MCF 10A (cell line): ENCODE measurements around the gene ARHGAP18. TPM values are rescaled to one million over a fixed set of nuclear protein-coding genes. Genes with fewer than 3 reads are reported as not detected.

Experiments
- BruUV-seq: library from RNA; stranded (reverse); fragments of 400-500 nt; replicated peaks from 2 replicates; lab custom pipeline; 2021; lab: Mats Ljungman, UMichigan
- CTCF ChIA-PET: fragments of 300-600 bp; sonication (Branson Sonifier 250); formaldehyde crosslinking; extraction: SDS; loops from one replicate; lab custom pipeline; 2021; ENCODE audit warnings: antibody characterized with exemption, inconsistent platforms; lab: Yijun Ruan, JAX
- POLR2A ChIA-PET: fragments of 300-600, 350-650 bp; sonication (Branson Sonifier 250); formaldehyde crosslinking; extraction: SDS; loops from one replicate; lab custom pipeline; 2020; ENCODE audit warnings: antibody characterized with exemption, inconsistent platforms; lab: Yijun Ruan, JAX
- DNase-seq: peaks from one replicate; pipeline ENCODE4 v3.0.0-alpha.2; 2018; ENCODE audit not compliant: unreplicated experiment
- H3K27ac Mint-ChIP-seq: one replicate; pipeline ENCODE4 v1.8.0; 2022; ENCODE audit warnings: mild to moderate bottlenecking, low read depth, mixed read lengths; ENCODE audit not compliant: unreplicated experiment
- H3K27me3 Mint-ChIP-seq: one replicate; pipeline ENCODE4 v1.8.0; 2022; ENCODE audit warnings: mixed read lengths; ENCODE audit not compliant: insufficient read depth, unreplicated experiment
- H3K36me3 Mint-ChIP-seq: one replicate; pipeline ENCODE4 v1.8.0; 2022; ENCODE audit warnings: mild to moderate bottlenecking, moderate library complexity, mixed read lengths; ENCODE audit not compliant: insufficient read depth, unreplicated experiment
- H3K4me1 Mint-ChIP-seq: one replicate; pipeline ENCODE4 v1.8.0; 2022; ENCODE audit warnings: mixed read lengths; ENCODE audit not compliant: insufficient read depth, unreplicated experiment
- H3K4me3 Mint-ChIP-seq: one replicate; pipeline ENCODE4 v1.8.0; 2022; ENCODE audit warnings: mild to moderate bottlenecking, moderate library complexity, mixed read lengths; ENCODE audit not compliant: unreplicated experiment
- H3K9me3 Mint-ChIP-seq: one replicate; pipeline ENCODE4 v1.8.0; 2022; ENCODE audit warnings: mixed read lengths; ENCODE audit not compliant: unreplicated experiment
- CTCF ChIP-seq: fragments of 200-600 bp; IDR thresholded peaks from one replicate; pipeline ENCODE4 v1.8.0; 2022; ENCODE audit warnings: antibody characterized with exemption, mild to moderate bottlenecking; ENCODE audit not compliant: unreplicated experiment
- intact Hi-C: fragments of 100-400 bp; cut with micrococcal nuclease; formaldehyde crosslinking; loops from 2 replicates; pipeline ENCODE4 v1.14.1; 2022
- total RNA-seq: library from RNA; stranded (reverse); gene quantifications from 2 replicates; pipeline ENCODE4 v1.2.3, GENCODE V29; 2022

Gene ARHGAP18
- total RNA-seq, 1 experiment from 2014 or later: 22.9 TPM

DNA sequence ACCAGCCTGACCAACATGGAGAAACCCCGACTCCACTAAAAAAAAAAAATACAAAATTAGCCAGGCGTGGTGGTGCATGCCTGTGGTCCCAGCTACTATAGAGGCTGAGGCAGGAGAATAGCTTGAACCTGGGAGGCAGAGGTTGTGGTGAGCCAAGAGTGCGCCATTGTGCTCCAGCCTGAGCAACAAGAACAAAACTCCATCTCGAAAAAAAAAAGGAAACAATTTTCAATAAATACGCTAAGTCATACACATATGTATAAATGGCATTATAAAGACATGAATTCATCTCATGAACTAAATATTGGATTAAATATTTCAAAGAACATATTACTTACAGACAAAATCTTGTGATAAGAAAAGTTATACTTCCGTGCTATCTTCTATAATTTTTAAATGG, 2.9 kb downstream of the ARHGAP18 start:
- CTCF ChIA-PET: interaction anchor here (0.9 kb wide), 2 partner anchors 31 to 208 kb away, joined by 5 to 6 read pairs; no protein-coding TSS in a partner anchor
- BruUV-seq: no TSS peak
- Mint-ChIP-seq H3K27me3 (no peaks in the 10 kb centered on the region), H3K9me3 (no peaks in the 10 kb centered on the region), H3K4me3 (no peak overlapping the region), H3K4me1 (peaks cover 29% of the 10 kb centered on the region), H3K36me3 (no peaks in the 10 kb centered on the region), H3K27ac (no peak overlapping the region)
- POLR2A ChIA-PET: interaction anchor here (0.8 to 4.7 kb wide), 6 partner anchors 11 to 42 kb away, joined by 3 to 81 read pairs (median 4); no protein-coding TSS in a partner anchor
- no peak for DNase-seq
- no peak for TF ChIP-seq CTCF
- intact Hi-C loops: no loop called here

DNA sequence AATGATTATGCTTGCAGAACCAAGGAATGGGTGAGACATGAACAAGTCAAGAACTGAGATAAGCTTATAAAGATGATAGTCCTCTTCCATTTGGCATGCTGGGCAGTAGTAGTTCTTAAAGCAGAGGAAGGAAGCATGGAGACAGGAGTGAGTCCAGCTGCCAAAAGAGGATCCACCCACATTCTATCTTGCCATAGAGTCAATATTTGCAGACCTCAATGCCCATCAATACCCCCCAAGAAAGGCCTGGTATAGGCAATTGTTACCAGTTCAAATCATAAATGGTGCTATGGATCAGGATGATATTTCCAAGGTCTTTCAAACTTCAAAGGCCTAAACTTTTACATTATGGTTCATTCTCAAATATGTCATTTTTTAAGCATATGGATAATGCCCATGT, 4.8 kb downstream of the ARHGAP18 start:
- BruUV-seq: no TSS peak
- Mint-ChIP-seq H3K4me1 (peaks cover 35% of the 10 kb centered on the region), H3K36me3 (no peaks in the 10 kb centered on the region), H3K9me3 (no peaks in the 10 kb centered on the region), H3K27ac (peak overlapping the region; percentile 4), H3K27me3 (no peaks in the 10 kb centered on the region), H3K4me3 (no peak overlapping the region)
- no peak for TF ChIP-seq CTCF
- ChIA-PET CTCF (interaction anchor here (0.9 kb wide), 1 partner anchor 21 kb away, joined by 3 read pairs; no protein-coding TSS in a partner anchor), POLR2A (interaction anchor here (0.6 to 2.9 kb wide), 2 partner anchors 22 to 249 kb away, joined by 3 to 11 read pairs; no protein-coding TSS in a partner anchor)
- intact Hi-C loops: no loop called here
- no peak for DNase-seq

GRCh38 chr6:129704708-129705107, 5.3 kb downstream of the ARHGAP18 start:
- TF ChIP-seq CTCF: no peak
- ChIA-PET POLR2A (interaction anchor here (2.9 kb wide), 1 partner anchor 21 kb away, joined by 11 read pairs; no protein-coding TSS in a partner anchor), CTCF (interaction anchor here (0.9 kb wide), 1 partner anchor 21 kb away, joined by 3 read pairs; no protein-coding TSS in a partner anchor)
- Mint-ChIP-seq H3K4me3 (no peak overlapping the region), H3K4me1 (peaks cover 38% of the 10 kb centered on the region), H3K27ac (peak overlapping the region; percentile 4), H3K36me3 (no peaks in the 10 kb centered on the region), H3K27me3 (no peaks in the 10 kb centered on the region), H3K9me3 (no peaks in the 10 kb centered on the region)
- intact Hi-C loops: no loop called here
- DNase-seq: no peak
- no TSS peak for BruUV-seq

GRCh38 chr6:129701721-129702455, 8.1 kb downstream of the ARHGAP18 start:
- peak; percentile 34 for DNase-seq
- no peak for TF ChIP-seq CTCF
- ChIA-PET CTCF (interaction anchor here (0.6 kb wide), 2 partner anchors 13 to 1936 kb away, joined by 3 read pairs; no protein-coding TSS in a partner anchor), POLR2A (interaction anchor here (0.6 to 3.6 kb wide), 4 partner anchors 7 to 28 kb away, joined by 4 to 23 read pairs (median 5); partner anchors contain the start of gene ARHGAP18)
- Mint-ChIP-seq H3K4me1 (peaks cover 40% of the 10 kb centered on the region), H3K4me3 (no peak overlapping the region), H3K9me3 (no peaks in the 10 kb centered on the region), H3K27me3 (no peaks in the 10 kb centered on the region), H3K27ac (peak overlapping the region; percentile 78), H3K36me3 (no peaks in the 10 kb centered on the region)
- BruUV-seq: no TSS peak
- intact Hi-C loops: no loop called here
